DND-41 (cell line): ENCODE measurements around the gene DLEU7.

ENCODE experiments used
- CTCF ChIP-seq: IDR thresholded peaks from 2 replicates; pipeline ENCODE4 v1.5.1; 2012; ENCODE audit warnings: borderline replicate concordance, low read length, moderate library complexity, mild to moderate bottlenecking; ENCODE audit not compliant: poor library complexity, severe bottlenecking; ENCODE audit errors: extremely low read depth
- EZH2 ChIP-seq: IDR thresholded peaks from 3 replicates; pipeline ENCODE4 v1.6.1; 2012; ENCODE audit warnings: borderline replicate concordance, low read depth, mild to moderate bottlenecking, moderate library complexity, low read length, inconsistent platforms; ENCODE audit not compliant: severe bottlenecking

- TF ChIP-seq CTCF, result no peak
- TF ChIP-seq EZH2, result no peak
Measured at GRCh38 chr13:50889317-50889716, 45.8 kb upstream of the DLEU7 start.
